PFSK-1 (cell line): Measurements from ENCODE around the gene ANKMY2.

Experiments used
- FOXP2 ChIP-seq: optimal IDR thresholded peaks from 2 replicates; pipeline ENCODE3; 2011; ENCODE audit warnings: borderline replicate concordance, control low read depth, inconsistent platforms; ENCODE audit not compliant: insufficient read depth; ENCODE audit errors: extremely low read length, extremely low read depth
- POLR2AphosphoS5 ChIP-seq: IDR thresholded peaks from 2 replicates; pipeline ENCODE4 v1.6.1; 2012; ENCODE audit warnings: low read depth, mild to moderate bottlenecking, control low read depth, low read length, moderate library complexity
- SIN3A ChIP-seq: IDR thresholded peaks from 2 replicates; pipeline ENCODE4 v1.6.1; 2012; ENCODE audit warnings: mild to moderate bottlenecking, low read length, moderate library complexity, borderline replicate concordance; ENCODE audit not compliant: insufficient read depth
- TAF1 ChIP-seq: IDR thresholded peaks from 2 replicates; pipeline ENCODE4 v1.6.1; 2012; ENCODE audit warnings: low read length, control low read depth, borderline replicate concordance; ENCODE audit not compliant: insufficient read depth
- TF ChIP-seq, protein P1 (sequence below), 2 experiments: IDR thresholded peaks; 2 replicates each; pipeline versions ENCODE4 v1.6.1 to v1.8.0; 2011 to 2012; ENCODE audit warnings: low read depth in 2 of 2, low read length in 2 of 2, control low read depth in 1 of 2, inconsistent platforms in 1 of 2, mild to moderate bottlenecking in 1 of 2, moderate library complexity in 1 of 2; ENCODE audit not compliant: insufficient read depth in 1 of 2

ANKMY2 gene

DNA sequence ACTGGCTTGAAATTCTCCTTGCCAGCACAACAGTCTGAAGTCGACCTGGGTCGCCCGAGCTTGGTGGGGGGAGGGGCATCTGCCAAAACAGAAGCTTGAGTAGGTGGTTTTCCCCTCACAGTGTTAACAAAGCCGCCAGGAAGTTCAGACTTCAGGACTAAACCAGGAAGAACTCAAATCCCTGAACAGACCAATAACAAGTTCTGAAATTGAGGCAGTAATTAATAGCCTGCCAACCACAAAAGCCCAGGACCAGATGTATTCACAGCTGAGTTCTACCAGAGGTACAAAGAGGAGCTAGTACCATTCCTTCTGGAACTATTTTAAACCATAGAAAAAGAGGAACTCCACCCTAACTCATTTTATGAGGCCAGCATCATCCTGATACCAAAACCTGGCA, 73.6 kb downstream of the ANKMY2 start:
- TF ChIP-seq SIN3A (no peak), POLR2AphosphoS5 (no peak), TAF1 (no peak), FOXP2 (no peak)
- TF ChIP-seq, protein P1, sequence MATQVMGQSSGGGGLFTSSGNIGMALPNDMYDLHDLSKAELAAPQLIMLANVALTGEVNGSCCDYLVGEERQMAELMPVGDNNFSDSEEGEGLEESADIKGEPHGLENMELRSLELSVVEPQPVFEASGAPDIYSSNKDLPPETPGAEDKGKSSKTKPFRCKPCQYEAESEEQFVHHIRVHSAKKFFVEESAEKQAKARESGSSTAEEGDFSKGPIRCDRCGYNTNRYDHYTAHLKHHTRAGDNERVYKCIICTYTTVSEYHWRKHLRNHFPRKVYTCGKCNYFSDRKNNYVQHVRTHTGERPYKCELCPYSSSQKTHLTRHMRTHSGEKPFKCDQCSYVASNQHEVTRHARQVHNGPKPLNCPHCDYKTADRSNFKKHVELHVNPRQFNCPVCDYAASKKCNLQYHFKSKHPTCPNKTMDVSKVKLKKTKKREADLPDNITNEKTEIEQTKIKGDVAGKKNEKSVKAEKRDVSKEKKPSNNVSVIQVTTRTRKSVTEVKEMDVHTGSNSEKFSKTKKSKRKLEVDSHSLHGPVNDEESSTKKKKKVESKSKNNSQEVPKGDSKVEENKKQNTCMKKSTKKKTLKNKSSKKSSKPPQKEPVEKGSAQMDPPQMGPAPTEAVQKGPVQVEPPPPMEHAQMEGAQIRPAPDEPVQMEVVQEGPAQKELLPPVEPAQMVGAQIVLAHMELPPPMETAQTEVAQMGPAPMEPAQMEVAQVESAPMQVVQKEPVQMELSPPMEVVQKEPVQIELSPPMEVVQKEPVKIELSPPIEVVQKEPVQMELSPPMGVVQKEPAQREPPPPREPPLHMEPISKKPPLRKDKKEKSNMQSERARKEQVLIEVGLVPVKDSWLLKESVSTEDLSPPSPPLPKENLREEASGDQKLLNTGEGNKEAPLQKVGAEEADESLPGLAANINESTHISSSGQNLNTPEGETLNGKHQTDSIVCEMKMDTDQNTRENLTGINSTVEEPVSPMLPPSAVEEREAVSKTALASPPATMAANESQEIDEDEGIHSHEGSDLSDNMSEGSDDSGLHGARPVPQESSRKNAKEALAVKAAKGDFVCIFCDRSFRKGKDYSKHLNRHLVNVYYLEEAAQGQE (IDR thresholded peaks at IDR 0.05; ENCODE audit: insufficient read depth in 1 of 2, low read depth in 2 of 2, low read length in 2 of 2), result no peak

DNA sequence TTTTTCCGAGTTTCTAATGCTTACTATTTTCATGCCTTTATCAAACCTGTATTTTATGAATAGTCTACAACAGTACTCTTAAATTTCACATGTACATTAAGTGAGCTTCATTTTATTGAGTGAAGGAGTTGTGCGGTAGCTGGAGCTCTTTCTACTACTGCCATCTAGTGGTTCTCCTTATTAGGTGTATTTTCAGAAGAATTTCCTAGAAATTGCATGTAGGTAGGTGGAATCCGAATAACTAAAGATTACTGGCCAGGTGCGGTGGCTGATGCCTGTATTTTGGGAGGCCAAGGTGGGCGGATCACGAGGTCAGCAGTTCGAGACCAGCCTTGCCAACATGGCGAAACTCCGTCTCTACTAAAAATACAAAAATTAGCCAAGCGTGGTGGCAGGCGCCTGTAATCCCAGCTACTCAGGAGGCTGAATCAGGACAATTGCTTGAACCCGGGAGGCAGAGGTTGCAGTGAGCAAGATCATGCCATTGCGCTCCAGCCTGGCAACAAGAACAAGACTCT, 80.6 kb downstream of the ANKMY2 start:
- TF ChIP-seq SIN3A (no peak), TAF1 (no peak), FOXP2 (no peak), POLR2AphosphoS5 (no peak)
- TF ChIP-seq, protein P1 (IDR thresholded peaks at IDR 0.05; ENCODE audit: insufficient read depth in 1 of 2, low read depth in 2 of 2, low read length in 2 of 2), result no peak

DNA sequence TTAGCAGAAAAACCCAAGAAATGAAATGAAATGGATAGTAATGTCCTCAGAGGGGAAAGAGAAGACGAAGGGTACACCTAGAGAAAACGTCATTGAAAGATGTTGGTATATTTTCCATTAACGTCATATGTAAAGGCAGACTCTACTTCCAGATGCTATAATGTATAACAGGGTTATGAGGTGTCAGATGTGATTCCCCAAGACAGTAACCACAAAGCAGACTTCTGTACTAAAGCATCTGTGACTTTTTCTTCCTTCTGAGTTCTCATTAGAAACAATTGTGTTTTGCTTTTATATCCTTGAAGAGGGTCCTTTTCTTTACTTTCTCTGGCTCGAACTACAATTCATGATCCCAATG, 81.6 kb downstream of the ANKMY2 start:
- TF ChIP-seq SIN3A (no peak), POLR2AphosphoS5 (no peak)

DNA sequence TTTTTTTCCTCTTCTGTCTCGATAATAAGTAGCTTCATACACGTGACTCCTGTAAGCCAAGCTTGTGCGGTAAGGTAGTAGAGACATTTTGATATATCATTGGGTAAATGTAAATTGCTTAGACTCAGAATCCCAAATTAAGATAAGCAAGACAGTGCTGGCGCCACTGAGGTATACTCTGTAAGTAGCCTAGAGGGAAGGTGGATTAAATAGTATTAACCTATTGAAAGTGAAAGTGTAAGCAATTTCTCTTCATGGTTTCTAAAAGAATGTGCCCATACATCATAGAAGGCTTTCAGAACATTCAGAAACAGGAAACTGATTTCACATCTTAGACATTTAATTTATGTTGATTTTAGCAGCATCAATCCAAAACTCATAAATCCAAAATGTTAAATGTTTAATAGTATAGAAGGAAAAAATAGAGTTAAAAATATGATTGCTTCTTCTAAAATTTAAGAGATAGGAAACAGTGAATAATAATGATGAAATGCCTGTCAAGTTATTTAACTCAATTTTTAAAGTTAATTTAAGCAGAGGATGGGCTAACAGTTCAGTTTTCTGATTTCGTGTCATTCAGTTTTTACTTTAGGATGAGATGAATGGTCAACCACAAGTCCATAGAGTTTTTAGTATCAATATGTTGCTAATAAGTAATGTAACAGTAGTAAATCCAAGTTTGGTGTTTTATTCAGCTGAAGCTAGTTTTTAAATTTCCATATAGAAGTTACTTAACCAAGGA, 82.1 kb downstream of the ANKMY2 start:
- TF ChIP-seq SIN3A, result no peak
- TF ChIP-seq POLR2AphosphoS5, result no peak
- TF ChIP-seq TAF1, result no peak
- TF ChIP-seq FOXP2, result no peak
- TF ChIP-seq, protein P1 (IDR thresholded peaks at IDR 0.05; ENCODE audit: insufficient read depth in 1 of 2, low read depth in 2 of 2, low read length in 2 of 2), result no peak

- TF ChIP-seq POLR2AphosphoS5, result no peak
- no peak for TF ChIP-seq FOXP2
- TF ChIP-seq SIN3A, result no peak
- TF ChIP-seq, protein P1 (IDR thresholded peaks at IDR 0.05; ENCODE audit: insufficient read depth in 1 of 2, low read depth in 2 of 2, low read length in 2 of 2), result no peak
- no peak for TF ChIP-seq TAF1
Measured at GRCh38 chr7:16562456-16563220, 82.9 kb downstream of the ANKMY2 start.
